HAP-1 (cell line): ENCODE results near the gene TUBB.

ENCODE experiments used
- DNase-seq, 2 experiments: peaks; one replicate each; pipeline ENCODE4 v3.0.0-alpha.2; 2016 to 2020; ENCODE audit warnings: low spot score in 2 of 2
- H3K27me3 ChIP-seq: fragments of 250-450 bp; sonication (Bioruptor Pico); 2 replicates; pipeline ENCODE4 v1.5.1; 2020; ENCODE audit warnings: low read depth, mild to moderate bottlenecking, moderate library complexity
- H3K36me3 ChIP-seq: fragments of 250-450 bp; sonication (Bioruptor Pico); replicated peaks from 2 replicates; pipeline ENCODE4 v1.5.1; 2020; ENCODE audit warnings: mild to moderate bottlenecking
- H3K4me1 ChIP-seq: fragments of 250-450 bp; sonication (Bioruptor Pico); 2 replicates; pipeline ENCODE4 v1.5.1; 2020; ENCODE audit warnings: mild to moderate bottlenecking
- H3K4me3 ChIP-seq: fragments of 250-450 bp; sonication (Bioruptor Pico); 2 replicates; pipeline ENCODE4 v1.5.1; 2020; ENCODE audit warnings: mild to moderate bottlenecking, moderate library complexity
- H3K9me3 ChIP-seq: fragments of 250-450 bp; sonication (Bioruptor Pico); 2 replicates; pipeline ENCODE4 v1.5.1; 2020; ENCODE audit warnings: mild to moderate bottlenecking, moderate library complexity
- in situ Hi-C: fragments of 300-500 bp; cut with MboI; formaldehyde crosslinking; loops from 3 replicates; pipeline ENCODE4 v1.14.3; 2020; ENCODE audit warnings: low sequenced_read_pairs, inconsistent platforms, mixed read lengths

The TUBB gene

DNA sequence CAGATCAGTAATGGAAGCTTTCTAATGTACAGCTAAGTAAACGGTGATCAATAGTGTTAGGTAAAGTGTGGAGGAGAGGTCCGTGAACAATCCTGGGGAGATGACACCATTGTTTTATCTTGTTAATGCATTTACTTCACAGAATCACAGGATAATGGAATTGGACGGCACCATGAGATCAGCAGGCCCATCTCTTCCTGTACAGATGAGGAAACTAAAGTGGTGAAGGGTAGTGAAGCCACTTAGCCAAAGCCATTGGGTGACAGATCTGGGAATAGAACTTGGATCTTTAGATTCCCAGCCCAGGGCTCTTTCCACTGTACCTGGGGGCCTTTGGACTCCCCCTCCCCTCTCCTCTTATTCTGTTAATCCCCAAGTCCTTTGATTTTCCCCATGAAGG is 50.4 kb downstream of the TUBB start:
- Histone ChIP-seq H3K4me3 (no peak overlapping the region), H3K27me3 (no peaks in the 10 kb centered on the region), H3K36me3 (no peaks in the 10 kb centered on the region), H3K9me3 (no peaks in the 10 kb centered on the region), H3K4me1 (peaks cover 13% of the 10 kb centered on the region)
- no peak for DNase-seq
- in situ Hi-C loops = no loop called here

DNA sequence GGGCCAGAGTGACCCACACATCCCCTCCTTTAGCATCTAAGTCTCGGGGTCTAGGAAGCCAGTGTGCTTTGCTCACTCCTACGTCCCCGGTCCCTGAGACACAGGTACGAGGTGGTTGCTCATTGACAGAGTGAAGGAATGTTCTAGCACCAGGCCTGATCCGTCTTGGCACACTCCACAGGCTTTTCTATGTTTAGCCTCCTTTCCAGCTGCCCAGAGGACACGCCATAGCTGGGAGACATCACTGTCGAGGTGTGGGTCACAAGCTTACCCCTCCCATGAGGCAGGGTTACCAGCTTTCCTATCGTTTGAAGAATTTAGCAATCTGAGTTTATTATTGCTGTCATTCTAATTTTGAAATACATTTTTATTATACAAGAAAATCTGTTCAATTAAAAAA is 54.5 kb downstream of the TUBB start:
- in situ Hi-C loops = no loop called here
- H3K4me3 ChIP-seq = no peak overlapping the region
- H3K9me3 ChIP-seq = no peaks in the 10 kb centered on the region
- no peaks in the 10 kb centered on the region for H3K36me3 ChIP-seq
- DNase-seq = no peak
- peaks cover 3% of the 10 kb centered on the region for H3K4me1 ChIP-seq
- no peaks in the 10 kb centered on the region for H3K27me3 ChIP-seq
